Astrocyte of the cerebellum (primary cell): ENCODE data around the gene VTI1A.

Experiments
- DNase-seq: peaks from one replicate; pipeline ENCODE4 v3.0.0-alpha.2; 2011; ENCODE audit warnings: low read depth
- H3K4me3 ChIP-seq: 2 replicates; pipeline ENCODE4 v1.5.1; 2011; ENCODE audit warnings: mild to moderate bottlenecking, low read depth, low read length, moderate library complexity
- in situ Hi-C: cut with HindIII; loops from 2 replicates; pipeline ENCODE4 v1.10.0; 2017; ENCODE audit warnings: low sequenced_read_pairs
- TF ChIP-seq, protein P1 (sequence below): IDR thresholded peaks from 2 replicates; pipeline ENCODE4 v1.5.1; 2012; ENCODE audit warnings: low read length, low read depth, moderate library complexity, mild to moderate bottlenecking; ENCODE audit errors: missing control alignments

The VTI1A gene

DNA sequence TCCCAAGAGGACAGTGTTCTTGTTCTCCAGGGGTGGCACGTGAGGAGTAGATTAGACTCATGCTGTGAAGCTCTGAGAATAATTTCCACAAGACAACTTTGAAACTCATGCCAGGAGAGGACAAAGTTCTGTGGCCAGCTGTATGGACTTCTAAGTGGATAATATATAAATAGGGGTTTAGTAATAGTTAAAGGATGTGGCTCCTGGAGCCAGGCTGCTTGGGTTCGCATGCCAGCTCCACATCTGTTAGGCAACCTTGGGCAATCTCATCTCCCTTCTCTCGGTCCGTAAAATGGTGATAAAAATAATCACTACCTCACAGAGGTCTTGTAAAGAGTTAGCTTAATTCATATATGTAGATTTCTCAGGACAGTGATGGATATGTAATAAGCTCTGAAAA, 37.3 kb upstream of the VTI1A start:
- no peak overlapping the region for H3K4me3 ChIP-seq
- TF ChIP-seq, protein P1, sequence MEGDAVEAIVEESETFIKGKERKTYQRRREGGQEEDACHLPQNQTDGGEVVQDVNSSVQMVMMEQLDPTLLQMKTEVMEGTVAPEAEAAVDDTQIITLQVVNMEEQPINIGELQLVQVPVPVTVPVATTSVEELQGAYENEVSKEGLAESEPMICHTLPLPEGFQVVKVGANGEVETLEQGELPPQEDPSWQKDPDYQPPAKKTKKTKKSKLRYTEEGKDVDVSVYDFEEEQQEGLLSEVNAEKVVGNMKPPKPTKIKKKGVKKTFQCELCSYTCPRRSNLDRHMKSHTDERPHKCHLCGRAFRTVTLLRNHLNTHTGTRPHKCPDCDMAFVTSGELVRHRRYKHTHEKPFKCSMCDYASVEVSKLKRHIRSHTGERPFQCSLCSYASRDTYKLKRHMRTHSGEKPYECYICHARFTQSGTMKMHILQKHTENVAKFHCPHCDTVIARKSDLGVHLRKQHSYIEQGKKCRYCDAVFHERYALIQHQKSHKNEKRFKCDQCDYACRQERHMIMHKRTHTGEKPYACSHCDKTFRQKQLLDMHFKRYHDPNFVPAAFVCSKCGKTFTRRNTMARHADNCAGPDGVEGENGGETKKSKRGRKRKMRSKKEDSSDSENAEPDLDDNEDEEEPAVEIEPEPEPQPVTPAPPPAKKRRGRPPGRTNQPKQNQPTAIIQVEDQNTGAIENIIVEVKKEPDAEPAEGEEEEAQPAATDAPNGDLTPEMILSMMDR, result no peak
- no peak for DNase-seq
- in situ Hi-C loops, result no loop called here

DNA sequence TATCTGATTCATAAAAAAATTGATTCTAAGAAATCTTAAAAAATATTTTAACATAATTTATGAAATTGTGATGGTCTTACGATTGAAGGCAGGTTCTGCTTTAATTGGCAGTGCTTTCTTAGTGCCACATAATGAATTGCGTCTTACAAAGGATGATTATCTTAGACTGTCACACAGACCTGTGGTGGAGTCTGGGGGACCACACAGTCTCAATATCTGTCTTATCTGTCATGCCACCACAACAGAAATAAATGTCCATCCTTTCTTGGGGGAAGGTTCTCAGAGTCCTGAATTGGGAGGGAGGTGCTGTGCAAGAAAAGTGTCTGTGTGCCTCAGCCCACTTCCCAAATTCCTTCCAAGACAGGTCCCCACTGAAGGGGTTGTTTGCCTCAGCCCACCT, 34.3 kb upstream of the VTI1A start:
- in situ Hi-C loops, result no loop called here
- TF ChIP-seq, protein P1, result no peak
- DNase-seq, result no peak
- H3K4me3 ChIP-seq, result no peak overlapping the region

DNA sequence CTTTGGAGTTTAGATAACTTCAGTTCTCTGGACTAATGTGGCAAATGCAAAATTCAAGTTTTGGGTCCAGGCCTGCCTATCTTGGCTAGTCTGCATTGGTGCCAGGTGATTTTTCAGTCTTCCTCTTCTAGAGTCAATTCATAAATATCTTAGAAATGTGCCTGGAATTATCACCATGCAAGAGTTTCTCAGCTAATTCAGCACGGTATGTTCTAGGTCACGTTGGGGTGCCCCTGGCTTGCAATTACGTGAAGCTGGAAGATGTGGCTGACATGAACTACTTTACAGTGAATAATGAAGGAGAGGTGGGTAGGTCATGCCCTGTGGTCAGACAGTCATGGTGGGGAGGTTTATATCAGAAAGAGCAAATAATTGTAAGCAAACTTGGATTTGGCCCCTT, 25.3 kb upstream of the VTI1A start:
- no peak overlapping the region for H3K4me3 ChIP-seq
- in situ Hi-C loops, result no loop called here
- TF ChIP-seq, protein P1, result no peak
- DNase-seq, result no peak

DNA sequence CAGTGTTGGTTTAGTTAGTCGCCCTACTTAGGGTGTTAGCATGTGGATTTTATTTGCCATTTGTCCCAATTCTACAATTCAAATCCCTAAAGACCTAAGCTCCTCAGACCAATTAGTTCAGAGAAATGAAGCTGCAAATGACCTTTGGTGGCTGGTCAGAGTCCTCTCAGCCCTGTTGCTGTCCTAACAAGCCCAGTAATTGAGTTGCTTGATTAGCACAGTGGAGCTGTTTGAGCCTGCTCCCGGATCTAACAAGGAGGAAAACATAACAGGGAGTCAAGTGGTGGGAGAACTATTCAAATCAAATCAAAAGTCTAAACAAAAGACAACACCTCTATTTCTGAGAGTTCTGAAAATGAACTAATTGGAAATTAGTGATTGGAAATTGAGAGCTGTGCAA, 22.4 kb upstream of the VTI1A start:
- in situ Hi-C loops, result no loop called here
- TF ChIP-seq, protein P1, result no peak
- DNase-seq, result no peak
- H3K4me3 ChIP-seq, result no peak overlapping the region

DNA sequence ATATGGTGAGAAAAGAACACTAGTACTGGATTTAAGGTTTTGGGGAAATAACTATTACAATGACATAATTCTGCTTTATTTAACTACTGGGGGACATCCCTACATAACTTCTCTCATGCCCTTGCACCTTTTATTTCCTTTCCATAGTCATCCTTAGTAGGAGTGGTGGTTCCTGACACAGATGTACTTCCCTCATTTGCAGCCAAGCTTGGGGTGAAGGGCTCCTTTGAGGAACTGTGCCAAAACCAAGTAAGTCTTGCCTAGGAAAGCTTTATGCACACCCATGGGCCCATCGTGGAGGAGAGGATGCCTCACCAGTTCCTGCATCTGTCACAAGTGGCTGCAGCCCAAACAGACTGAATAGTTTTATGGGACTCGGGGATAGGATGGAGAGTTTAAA, 20.9 kb upstream of the VTI1A start:
- no peak for DNase-seq
- no peak overlapping the region for H3K4me3 ChIP-seq
- in situ Hi-C loops, result no loop called here
- TF ChIP-seq, protein P1, result no peak

DNA sequence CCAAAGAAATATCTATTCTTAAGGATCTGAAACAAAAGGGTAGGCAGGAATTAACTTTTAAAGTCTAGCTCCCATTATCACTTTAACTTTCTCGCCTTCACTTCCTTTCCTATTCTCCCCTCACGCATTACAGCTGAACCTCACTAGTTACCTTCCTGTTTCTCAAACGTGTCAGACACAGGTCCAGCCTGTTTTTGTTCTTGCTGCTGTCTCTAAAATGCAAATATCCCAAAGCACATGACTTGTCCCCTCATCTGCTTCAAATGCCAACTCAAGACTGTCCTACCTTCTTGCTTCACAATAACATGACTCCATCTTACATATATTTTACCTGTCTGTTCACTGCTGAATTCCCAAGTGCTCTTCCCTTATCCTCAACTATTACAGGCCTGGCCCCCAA, 17.9 kb upstream of the VTI1A start:
- TF ChIP-seq, protein P1, result no peak
- no peak overlapping the region for H3K4me3 ChIP-seq
- DNase-seq, result no peak
- in situ Hi-C loops, result no loop called here
